ENCODE measurements around the gene MYOM3.

- no peak for TF ChIP-seq CTCF (IDR thresholded peaks at IDR 0.05; ENCODE audit: low read depth, low read length, poor library complexity, severe bottlenecking)
- no peak for TF ChIP-seq EZH2phosphoT487 (IDR thresholded peaks at IDR 0.05; ENCODE audit: borderline replicate concordance, low read length)
These were observed 44.0 kb downstream of the MYOM3 start for GRCh38 chr1:24067978-24068377.

All from DOHH2 (cell line).